AG04450 (cell line): ENCODE measurements around the gene TMEM129. TPM values are rescaled to one million over a fixed set of nuclear protein-coding genes. Genes with fewer than 3 reads are reported as not detected.

Experiments used
- CTCF ChIA-PET: fragments of 300-600, 350-600 bp; formaldehyde crosslinking; extraction: SDS; loops from one replicate; lab custom pipeline; 2022; ENCODE audit warnings: antibody characterized with exemption, inconsistent platforms; lab: Charles Lee
- POLR2A ChIA-PET: fragments of 350-600 bp; formaldehyde crosslinking; extraction: SDS; loops from one replicate; lab custom pipeline; 2021; ENCODE audit warnings: antibody characterized with exemption, inconsistent platforms; lab: Yijun Ruan, JAX
- DNase-seq: peaks from one replicate; pipeline ENCODE4 v3.0.0-alpha.2; 2011; ENCODE audit warnings: low read depth, low spot score
- H3K27ac ChIP-seq: one replicate; pipeline ENCODE4 v1.5.1; 2012; ENCODE audit warnings: low read depth, low read length, control low read depth
- H3K27me3 ChIP-seq: one replicate; pipeline ENCODE4 v1.6.0; 2012; ENCODE audit warnings: low read length; ENCODE audit not compliant: control insufficient read depth, insufficient read depth
- H3K4me3 ChIP-seq: 2 replicates; pipeline ENCODE4 v1.5.1; 2011; ENCODE audit warnings: mild to moderate bottlenecking, low read depth, low read length, control low read depth
- H3K9me3 ChIP-seq: 2 replicates; pipeline ENCODE4 v1.5.1; 2012; ENCODE audit warnings: low read length; ENCODE audit not compliant: control insufficient read depth, insufficient read depth
- CTCF ChIP-seq: IDR thresholded peaks from 2 replicates; pipeline ENCODE4 v1.5.1; 2011; ENCODE audit warnings: low read depth, low read length, control low read depth, inconsistent platforms
- polyA plus RNA-seq: library from polyadenylated mRNA; depleted of rRNA; stranded (reverse); fragments of >200 nt; gene quantifications from 2 replicates; pipeline ENCODE4 v1.2.3, GENCODE V29; 2011

Gene TMEM129
- polyA plus RNA-seq, 1 experiment: 13.1 TPM

GRCh38 chr4:1731180-1731579 is 10.1 kb upstream of the TMEM129 start:
- peaks cover 1% of the 10 kb centered on the region for H3K9me3 ChIP-seq
- H3K27me3 ChIP-seq: no peaks in the 10 kb centered on the region
- ChIA-PET CTCF (interaction anchor here (2.7 kb wide), 1 partner anchor 38 kb away, joined by 27 read pairs; no protein-coding TSS in a partner anchor), POLR2A (interaction anchor here (0.7 kb wide), 1 partner anchor 10 kb away, joined by 4 read pairs; the partner anchor contains the start of genes TACC3 and TMEM129)
- no peak overlapping the region for H3K4me3 ChIP-seq
- peak overlapping the region; percentile 39 for H3K27ac ChIP-seq
- TF ChIP-seq CTCF: no peak
- no peak for DNase-seq

- TF ChIP-seq CTCF: no peak
- ChIA-PET POLR2A (interaction anchor here (0.7 to 1.0 kb wide), 2 partner anchors 9 to 37 kb away, joined by 4 read pairs; partner anchors contain the start of genes TACC3 and TMEM129), CTCF (interaction anchor here (1.1 to 2.7 kb wide), 2 partner anchors 29 to 37 kb away, joined by 3 to 27 read pairs; no protein-coding TSS in a partner anchor)
- Histone ChIP-seq H3K27ac (peak overlapping the region; percentile 39), H3K4me3 (no peak overlapping the region), H3K27me3 (no peaks in the 10 kb centered on the region), H3K9me3 (no peaks in the 10 kb centered on the region; the same call in 1 of the 2 replicates)
- DNase-seq: no peak
Measured at GRCh38 chr4:1730532-1731135, 9.5 kb upstream of the TMEM129 start.

- no peak for TF ChIP-seq CTCF
- ChIA-PET CTCF (interaction anchor here (1.7 to 8.0 kb wide), 3 partner anchors 19 to 172 kb away, joined by 4 to 94 read pairs (median 10); no protein-coding TSS in a partner anchor), POLR2A (interaction anchor here (0.9 to 1.7 kb wide), 2 partner anchors 14 to 35 kb away, joined by 3 to 4 read pairs; no protein-coding TSS in a partner anchor)
- H3K27ac ChIP-seq: peak overlapping the region; percentile 21
- H3K27me3 ChIP-seq: no peaks in the 10 kb centered on the region
- DNase-seq: no peak
- no peaks in the 10 kb centered on the region; the same call in 1 of the 2 replicates for H3K9me3 ChIP-seq
- H3K4me3 ChIP-seq: no peak overlapping the region
Measured at GRCh38 chr4:1728061-1728980, 7.2 kb upstream of the TMEM129 start.

GRCh38 chr4:1727117-1728031 is 6.3 kb upstream of the TMEM129 start:
- Histone ChIP-seq H3K27ac (peak overlapping the region; percentile 39), H3K27me3 (no peaks in the 10 kb centered on the region), H3K4me3 (no peak overlapping the region), H3K9me3 (no peaks in the 10 kb centered on the region; the same call in 1 of the 2 replicates)
- ChIA-PET CTCF (interaction anchor here (0.7 to 8.0 kb wide), 12 partner anchors 9 to 372 kb away, joined by 3 to 94 read pairs (median 4); no protein-coding TSS in a partner anchor), POLR2A (interaction anchor here (0.7 to 1.7 kb wide), 3 partner anchors 15 to 91 kb away, joined by 4 to 5 read pairs (median 4); partner anchors contain the start of gene SLBP)
- DNase-seq: no peak
- no peak for TF ChIP-seq CTCF
